PC-3 (cell line): Measurements from ENCODE around the gene ZNRF4. TPM values are rescaled to one million over a fixed set of nuclear protein-coding genes. Genes with fewer than 3 reads are reported as not detected.

ENCODE experiments used
- ATAC-seq: fragments of 200-7000 bp; cut with Tn5 transposase; 2 replicates; pipeline ENCODE4 v1.9.1; 2020; ENCODE audit warnings: mild to moderate bottlenecking, moderate library complexity
- BruUV-seq: library from RNA; stranded (reverse); fragments of 400-500 nt; replicated peaks from 2 replicates; lab custom pipeline; 2021; lab: Mats Ljungman, UMichigan
- CTCF ChIA-PET: fragments of 300-600 bp; sonication (Branson Sonifier 250); formaldehyde crosslinking; loops from one replicate; lab custom pipeline; 2022; ENCODE audit warnings: antibody characterized with exemption; lab: Charles Lee
- POLR2A ChIA-PET: fragments of 300-600 bp; sonication (Branson Sonifier 250); formaldehyde crosslinking; loops from one replicate; lab custom pipeline; 2022; ENCODE audit warnings: antibody characterized with exemption; ENCODE audit not compliant: unreplicated experiment; lab: Charles Lee
- DNase-seq: peaks from one replicate; pipeline ENCODE4 v3.0.0-alpha.2; 2015
- H2AFZ ChIP-seq: fragments of 300-600 bp; sonication (generic); 2 replicates; pipeline ENCODE4 v1.6.0; 2016; ENCODE audit warnings: antibody characterized with exemption, low read length
- H3F3A ChIP-seq: fragments of 300-600 bp; sonication (generic); one replicate; pipeline ENCODE4 v1.6.0; 2017; ENCODE audit warnings: antibody characterized with exemption, low read length, control low read depth, mild to moderate bottlenecking; ENCODE audit not compliant: unreplicated experiment
- H3K27ac ChIP-seq: fragments of 300-600 bp; sonication (generic); 2 replicates; pipeline ENCODE4 v1.5.1; 2016; ENCODE audit warnings: mild to moderate bottlenecking, low read length
- H3K27me3 ChIP-seq: fragments of 300-600 bp; sonication (generic); 2 replicates; pipeline ENCODE4 v1.6.1; 2016; ENCODE audit warnings: low read length, mixed read lengths
- H3K36me3 ChIP-seq: fragments of 300-600 bp; sonication (generic); 2 replicates; pipeline ENCODE4 v1.6.1; 2016; ENCODE audit warnings: low read depth, mixed run types, low read length, mixed read lengths
- H3K4me1 ChIP-seq: fragments of 300-600 bp; sonication (generic); 2 replicates; pipeline ENCODE4 v1.5.1; 2016; ENCODE audit warnings: low read length; ENCODE audit not compliant: insufficient read depth
- H3K4me2 ChIP-seq: fragments of 300-600 bp; sonication (generic); 2 replicates; pipeline ENCODE4 v1.6.0; 2016; ENCODE audit warnings: low read length
- H3K4me3 ChIP-seq: fragments of 300-600 bp; sonication (generic); 2 replicates; pipeline ENCODE4 v1.5.1; 2016; ENCODE audit warnings: mild to moderate bottlenecking, low read length, mixed read lengths
- H3K79me2 ChIP-seq: fragments of 300-600 bp; sonication (generic); 2 replicates; pipeline ENCODE4 v1.6.1; 2017; ENCODE audit warnings: low read length, mixed read lengths
- H3K9ac ChIP-seq: fragments of 300-600 bp; sonication (generic); 2 replicates; pipeline ENCODE4 v1.6.0; 2016; ENCODE audit warnings: mild to moderate bottlenecking, low read length
- H3K9me2 ChIP-seq: fragments of 300-600 bp; sonication (generic); replicated peaks from 2 replicates; pipeline ENCODE4 v1.6.1; 2016; ENCODE audit warnings: mixed run types, low read length, mixed read lengths
- H3K9me3 ChIP-seq: fragments of 300-600 bp; sonication (generic); 2 replicates; pipeline ENCODE4 v1.6.1; 2016; ENCODE audit warnings: low read length, mixed read lengths
- H4K20me1 ChIP-seq: fragments of 300-600 bp; sonication (generic); 2 replicates; pipeline ENCODE4 v1.6.1; 2016; ENCODE audit warnings: low read length, mixed read lengths
- EZH2 ChIP-seq: fragments of 300-600 bp; sonication (generic); IDR thresholded peaks from one replicate; pipeline ENCODE4 v1.6.1; 2017; ENCODE audit warnings: antibody characterized with exemption, mild to moderate bottlenecking, low read length; ENCODE audit not compliant: unreplicated experiment
- EZH2phosphoT487 ChIP-seq: fragments of 300-600 bp; sonication (generic); IDR thresholded peaks from 2 replicates; pipeline ENCODE4 v1.6.1; 2018; ENCODE audit warnings: mild to moderate bottlenecking, antibody characterized with exemption, low read length, borderline replicate concordance
- intact Hi-C: fragments of 100-400 bp; cut with micrococcal nuclease; formaldehyde crosslinking; loops from 2 replicates; pipeline ENCODE4 v1.9.0; 2023
- total RNA-seq: library from RNA; depleted of rRNA; stranded (reverse); fragments of >200 nt; gene quantifications from 2 replicates; pipeline ENCODE4 v1.2.3, GENCODE V29; 2014
- TF ChIP-seq, protein P1 (sequence below): fragments of 300-600 bp; sonication (generic); conservative IDR thresholded peaks from 2 replicates; pipeline ENCODE4 v1.5.1; 2017; ENCODE audit warnings: antibody characterized with exemption, low read depth, mild to moderate bottlenecking, low read length

The ZNRF4 gene
- total RNA-seq, 1 experiment from 2014 or later, result not detected

- no TSS peak for BruUV-seq
Measured at GRCh38 chr19:5463959-5464358, 8.7 kb downstream of the ZNRF4 start.

DNA sequence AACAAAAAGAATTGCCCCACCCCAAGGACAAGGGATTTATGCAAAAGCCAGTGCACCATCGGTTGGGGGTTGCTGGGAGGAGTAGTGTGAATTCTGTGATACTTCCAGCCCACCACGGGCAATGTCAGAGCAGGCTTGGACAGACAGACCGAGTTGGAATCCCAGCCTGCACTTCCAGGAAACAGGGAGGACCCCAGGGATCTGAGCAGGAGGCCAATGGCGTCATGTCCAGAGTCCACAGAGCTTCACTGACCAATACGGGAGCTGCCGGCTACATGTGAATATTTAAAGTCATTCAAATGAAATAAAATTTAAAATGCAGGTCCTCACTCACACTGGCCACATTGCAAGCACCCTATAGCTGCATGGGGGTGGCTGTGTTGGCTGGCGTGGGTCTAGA, 10.9 kb downstream of the ZNRF4 start:
- Histone ChIP-seq H2AFZ (no peak overlapping the region), H3K27ac (no peak overlapping the region), H4K20me1 (no peaks in the 10 kb centered on the region), H3K9ac (no peak overlapping the region), H3K9me3 (no peaks in the 10 kb centered on the region), H3K79me2 (no peaks in the 10 kb centered on the region), H3K9me2 (no peaks in the 10 kb centered on the region), H3F3A (no peaks in the 10 kb centered on the region), H3K4me2 (no peak overlapping the region), H3K4me3 (no peak overlapping the region), H3K27me3 (no peaks in the 10 kb centered on the region), H3K36me3 (no peaks in the 10 kb centered on the region), H3K4me1 (peaks cover 10% of the 10 kb centered on the region)
- CTCF ChIA-PET, result no interaction called here
- POLR2A ChIA-PET, result no interaction called here
- ATAC-seq (no peak), DNase-seq (no peak)
- TF ChIP-seq, protein P1, sequence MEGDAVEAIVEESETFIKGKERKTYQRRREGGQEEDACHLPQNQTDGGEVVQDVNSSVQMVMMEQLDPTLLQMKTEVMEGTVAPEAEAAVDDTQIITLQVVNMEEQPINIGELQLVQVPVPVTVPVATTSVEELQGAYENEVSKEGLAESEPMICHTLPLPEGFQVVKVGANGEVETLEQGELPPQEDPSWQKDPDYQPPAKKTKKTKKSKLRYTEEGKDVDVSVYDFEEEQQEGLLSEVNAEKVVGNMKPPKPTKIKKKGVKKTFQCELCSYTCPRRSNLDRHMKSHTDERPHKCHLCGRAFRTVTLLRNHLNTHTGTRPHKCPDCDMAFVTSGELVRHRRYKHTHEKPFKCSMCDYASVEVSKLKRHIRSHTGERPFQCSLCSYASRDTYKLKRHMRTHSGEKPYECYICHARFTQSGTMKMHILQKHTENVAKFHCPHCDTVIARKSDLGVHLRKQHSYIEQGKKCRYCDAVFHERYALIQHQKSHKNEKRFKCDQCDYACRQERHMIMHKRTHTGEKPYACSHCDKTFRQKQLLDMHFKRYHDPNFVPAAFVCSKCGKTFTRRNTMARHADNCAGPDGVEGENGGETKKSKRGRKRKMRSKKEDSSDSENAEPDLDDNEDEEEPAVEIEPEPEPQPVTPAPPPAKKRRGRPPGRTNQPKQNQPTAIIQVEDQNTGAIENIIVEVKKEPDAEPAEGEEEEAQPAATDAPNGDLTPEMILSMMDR, result no peak
- TF ChIP-seq EZH2, result no peak
- no peak for TF ChIP-seq EZH2phosphoT487
- BruUV-seq, result no TSS peak
- intact Hi-C loops, result no loop called here

More at GRCh38 chr19:5463959-5464358, 8.7 kb downstream of the ZNRF4 start:
- no peaks in the 10 kb centered on the region for H4K20me1 ChIP-seq
- H3K4me1 ChIP-seq, result no peaks in the 10 kb centered on the region
- H3K4me3 ChIP-seq, result no peak overlapping the region
- no peaks in the 10 kb centered on the region for H3K79me2 ChIP-seq
- CTCF ChIA-PET, result interaction anchor here (0.5 kb wide), 1 partner anchor 13 kb away, joined by 9 read pairs; no protein-coding TSS in a partner anchor
- ATAC-seq (no peak), DNase-seq (no peak)
- intact Hi-C loops, result no loop called here
- no peaks in the 10 kb centered on the region for H3K9me3 ChIP-seq
- H3K9me2 ChIP-seq, result no peaks in the 10 kb centered on the region
- TF ChIP-seq EZH2 (no peak), EZH2phosphoT487 (no peak)
- TF ChIP-seq, protein P1, result no peak
- H3F3A ChIP-seq, result no peaks in the 10 kb centered on the region
- H3K36me3 ChIP-seq, result no peaks in the 10 kb centered on the region
- H3K27ac ChIP-seq, result no peak overlapping the region
- no peak overlapping the region for H3K9ac ChIP-seq
- H3K4me2 ChIP-seq, result no peak overlapping the region
- POLR2A ChIA-PET, result no interaction called here
- no peaks in the 10 kb centered on the region for H3K27me3 ChIP-seq
- no peak overlapping the region for H2AFZ ChIP-seq

- DNase-seq (no peak), ATAC-seq (no peak)
- Histone ChIP-seq H2AFZ (no peak overlapping the region), H3K27me3 (no peaks in the 10 kb centered on the region), H3K4me1 (peaks cover 10% of the 10 kb centered on the region), H3K9me2 (no peaks in the 10 kb centered on the region), H3K9me3 (no peaks in the 10 kb centered on the region), H3K4me3 (no peak overlapping the region), H3F3A (no peaks in the 10 kb centered on the region), H3K4me2 (no peak overlapping the region), H3K27ac (no peak overlapping the region), H4K20me1 (no peaks in the 10 kb centered on the region), H3K79me2 (no peaks in the 10 kb centered on the region), H3K9ac (no peak overlapping the region), H3K36me3 (no peaks in the 10 kb centered on the region)
- BruUV-seq, result no TSS peak
- TF ChIP-seq, protein P1, result no peak
- TF ChIP-seq EZH2phosphoT487 (no peak), EZH2 (no peak)
- POLR2A ChIA-PET, result no interaction called here
- intact Hi-C loops, result no loop called here
- CTCF ChIA-PET, result no interaction called here
Measured at GRCh38 chr19:5466814-5467291, 11.6 kb downstream of the ZNRF4 start.
